SK-N-MC (cell line): ENCODE measurements around the gene LCN10.

Experiments
- DNase-seq: peaks from one replicate; pipeline ENCODE4 v3.0.0-alpha.2; 2011; ENCODE audit warnings: low read depth, low spot score
- H3K27ac ChIP-seq: fragments of 200-600 bp; sonication (generic); 2 replicates; pipeline ENCODE4 v1.5.1; 2016; ENCODE audit warnings: mixed run types
- H3K36me3 ChIP-seq: fragments of 200-600 bp; sonication (generic); 2 replicates; pipeline ENCODE4 v1.6.1; 2017; ENCODE audit warnings: antibody characterized with exemption, low read length, mixed read lengths; ENCODE audit not compliant: insufficient read depth
- H3K4me3 ChIP-seq: fragments of 200-600 bp; sonication (generic); 2 replicates; pipeline ENCODE4 v1.5.1; 2016
- H3K9ac ChIP-seq: fragments of 200-600 bp; sonication (generic); 2 replicates; pipeline ENCODE4 v1.8.0; 2017; ENCODE audit warnings: mixed run types, mixed read lengths; ENCODE audit not compliant: insufficient read length
- H3K9me3 ChIP-seq: fragments of 200-600 bp; sonication (generic); 2 replicates; pipeline ENCODE4 v1.6.1; 2017; ENCODE audit warnings: low read depth, mild to moderate bottlenecking, antibody characterized with exemption, low read length, moderate library complexity, mixed read lengths
- EZH2 ChIP-seq: fragments of 200-600 bp; sonication (generic); IDR thresholded peaks from one replicate; pipeline ENCODE4 v1.6.1; 2017; ENCODE audit warnings: antibody characterized with exemption
- FOXP2 ChIP-seq: optimal IDR thresholded peaks from 2 replicates; pipeline ENCODE3; 2011; ENCODE audit warnings: mild to moderate bottlenecking, moderate library complexity; ENCODE audit not compliant: insufficient read depth; ENCODE audit errors: extremely low read length, control extremely low read depth
- POLR2AphosphoS5 ChIP-seq: IDR thresholded peaks from 2 replicates; pipeline ENCODE4 v1.6.1; 2012; ENCODE audit warnings: mild to moderate bottlenecking, low read depth, low read length, borderline replicate concordance

LCN10 gene

GRCh38 chr9:136688274-136689107 lies 54.2 kb downstream of the LCN10 start:
- Histone ChIP-seq H3K27ac (no peak overlapping the region), H3K36me3 (no peaks in the 10 kb centered on the region), H3K4me3 (no peak overlapping the region), H3K9ac (no peak overlapping the region), H3K9me3 (no peaks in the 10 kb centered on the region)
- TF ChIP-seq POLR2AphosphoS5 (no peak), FOXP2 (no peak), EZH2 (no peak)
- no peak for DNase-seq
